ENCODE measurements around the gene ATL2.
"Not testable (repeated sequence)": the region's sequence is repeated elsewhere in the genome, so short reads cannot be mapped to it uniquely, and the experiment has no call there.

Gene ATL2

DNA sequence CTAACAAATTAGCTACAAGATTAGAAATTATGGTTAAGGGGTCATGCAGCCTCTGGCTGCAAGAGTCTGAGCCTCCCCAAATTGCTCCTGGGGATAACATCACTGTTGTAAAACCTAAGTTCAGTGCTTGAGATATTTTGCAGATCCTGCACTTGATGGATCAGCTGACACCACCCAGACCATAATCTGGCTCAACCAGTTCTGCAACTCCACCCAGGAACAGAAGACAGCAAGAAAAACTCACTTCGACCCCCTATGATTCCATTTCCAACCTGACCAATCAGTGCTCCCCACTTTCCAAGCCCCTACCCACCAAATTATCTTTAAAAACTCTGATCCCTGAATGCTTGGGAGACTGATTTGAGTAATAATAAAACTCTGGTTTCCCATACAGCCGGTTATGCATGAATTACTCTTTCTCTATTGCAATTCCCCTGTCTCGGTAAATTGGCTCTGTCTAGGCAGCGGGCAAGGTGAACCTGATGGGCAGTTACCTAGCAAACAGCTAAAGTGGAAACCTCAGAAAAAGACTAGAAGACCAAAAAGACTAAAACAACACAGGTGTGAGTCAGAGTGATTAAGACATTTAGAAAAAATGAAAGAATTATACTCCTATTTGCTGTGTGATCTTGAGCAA is 35.3 kb upstream of the ATL2 start:
- not testable (repeated sequence) for H3K4me3 ChIP-seq (ENCODE audit: insufficient read depth, low read depth, low read length, poor library complexity, severe bottlenecking); H3K27me3 ChIP-seq (replicated peaks; ENCODE audit: control insufficient read depth, insufficient read depth, low read length, poor library complexity, severe bottlenecking); H3K9me3 ChIP-seq (ENCODE audit: control insufficient read depth, low read length); H3K27ac ChIP-seq (ENCODE audit: insufficient read depth, low read length, poor library complexity, severe bottlenecking); H3K36me3 ChIP-seq (ENCODE audit: control insufficient read depth, insufficient read depth, low read length); DNase-seq; H3K4me1 ChIP-seq (ENCODE audit: control insufficient read depth, insufficient read depth, low read length, poor library complexity, severe bottlenecking)

DNA sequence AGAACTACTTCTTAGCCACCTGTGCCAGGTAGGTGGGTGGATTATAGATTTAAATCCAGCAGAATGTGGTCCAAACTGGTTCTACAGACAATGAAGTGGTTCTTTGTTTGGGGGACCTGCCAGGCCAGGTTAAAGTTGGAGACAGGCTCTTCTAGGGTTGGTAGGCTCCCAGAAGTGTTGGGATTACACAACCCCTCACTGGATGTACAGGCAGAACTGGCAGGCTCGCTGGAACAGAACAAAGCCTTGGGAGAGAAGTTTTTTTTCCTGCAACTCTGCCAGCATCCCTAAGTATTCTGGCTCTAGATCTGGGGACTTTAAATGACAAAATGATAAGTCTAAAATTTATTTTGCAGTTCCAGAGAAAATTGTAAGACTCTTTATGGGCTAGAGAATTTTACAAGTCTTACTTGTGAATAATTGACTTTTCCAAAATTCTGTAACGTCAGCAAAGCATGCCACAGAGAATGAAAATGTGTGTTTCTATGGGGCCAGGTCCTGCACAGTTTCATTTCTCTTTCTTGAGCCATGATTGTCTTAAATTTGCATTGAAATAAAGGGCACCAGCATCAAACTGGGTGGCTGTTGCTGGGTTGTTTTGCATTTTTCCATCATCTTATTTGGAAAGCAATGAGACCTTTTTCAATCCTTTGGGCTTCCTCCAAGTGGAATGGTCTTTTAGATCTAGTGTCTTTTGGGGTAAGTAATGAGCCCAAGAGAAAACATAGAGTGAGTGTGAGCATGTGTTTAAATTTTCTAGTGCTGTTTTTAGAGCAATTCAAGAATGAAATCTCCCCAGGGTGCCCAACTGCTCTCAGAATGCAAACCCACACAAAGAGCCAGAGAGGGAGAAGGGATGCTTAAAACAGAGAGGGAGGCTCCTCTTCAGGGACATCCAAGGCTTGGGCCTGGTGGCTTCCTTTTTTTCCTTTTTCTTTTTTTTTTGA is 32.4 kb upstream of the ATL2 start:
- no peak for DNase-seq
- Histone ChIP-seq H3K4me1 (ENCODE audit: control insufficient read depth, insufficient read depth, low read length, poor library complexity, severe bottlenecking) (no peaks in the 10 kb centered on the region), H3K27ac (ENCODE audit: insufficient read depth, low read length, poor library complexity, severe bottlenecking) (no peak overlapping the region), H3K9me3 (ENCODE audit: control insufficient read depth, low read length) (no peaks in the 10 kb centered on the region), H3K36me3 (ENCODE audit: control insufficient read depth, insufficient read depth, low read length) (no peaks in the 10 kb centered on the region), H3K27me3 (replicated peaks; ENCODE audit: control insufficient read depth, insufficient read depth, low read length, poor library complexity, severe bottlenecking) (no peaks in the 10 kb centered on the region), H3K4me3 (ENCODE audit: insufficient read depth, low read depth, low read length, poor library complexity, severe bottlenecking) (no peak overlapping the region)

- Histone ChIP-seq H3K27ac (ENCODE audit: insufficient read depth, low read length, poor library complexity, severe bottlenecking) (no peak overlapping the region), H3K4me1 (ENCODE audit: control insufficient read depth, insufficient read depth, low read length, poor library complexity, severe bottlenecking) (no peaks in the 10 kb centered on the region), H3K36me3 (ENCODE audit: control insufficient read depth, insufficient read depth, low read length) (no peaks in the 10 kb centered on the region), H3K9me3 (ENCODE audit: control insufficient read depth, low read length) (no peaks in the 10 kb centered on the region), H3K27me3 (replicated peaks; ENCODE audit: control insufficient read depth, insufficient read depth, low read length, poor library complexity, severe bottlenecking) (no peaks in the 10 kb centered on the region), H3K4me3 (ENCODE audit: insufficient read depth, low read depth, low read length, poor library complexity, severe bottlenecking) (no peak overlapping the region)
- no peak for DNase-seq
These were observed 30.1 kb upstream of the ATL2 start for GRCh38 chr2:38407111-38407682.

DNA sequence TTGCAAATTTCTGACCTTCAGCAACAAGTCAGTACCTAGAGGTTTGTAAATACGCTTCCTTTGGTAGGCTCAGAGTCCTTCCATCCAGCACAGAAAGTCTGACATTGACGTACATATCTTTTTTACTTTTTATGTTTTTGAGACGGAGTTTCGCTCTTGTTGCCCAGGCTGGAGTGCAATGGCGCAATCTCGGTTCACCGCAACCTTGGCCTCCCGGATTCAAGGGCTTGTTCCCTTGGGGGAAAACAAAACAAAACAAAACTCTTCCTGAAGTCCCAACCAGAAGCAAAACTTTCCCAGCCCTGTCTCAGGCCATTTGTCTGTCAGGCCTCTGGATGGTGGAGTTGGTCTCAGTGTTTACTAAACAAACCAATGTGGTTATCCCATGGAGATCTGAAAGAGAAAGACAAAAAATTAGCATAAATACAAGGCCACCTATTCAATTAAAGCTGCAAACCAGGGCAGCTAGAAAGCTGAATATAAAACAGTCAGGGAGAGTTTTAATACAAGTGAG is 29.6 kb upstream of the ATL2 start:
- Histone ChIP-seq H3K27ac (ENCODE audit: insufficient read depth, low read length, poor library complexity, severe bottlenecking) (no peak overlapping the region), H3K36me3 (ENCODE audit: control insufficient read depth, insufficient read depth, low read length) (no peaks in the 10 kb centered on the region), H3K4me3 (ENCODE audit: insufficient read depth, low read depth, low read length, poor library complexity, severe bottlenecking) (no peak overlapping the region), H3K27me3 (replicated peaks; ENCODE audit: control insufficient read depth, insufficient read depth, low read length, poor library complexity, severe bottlenecking) (no peaks in the 10 kb centered on the region), H3K4me1 (ENCODE audit: control insufficient read depth, insufficient read depth, low read length, poor library complexity, severe bottlenecking) (no peaks in the 10 kb centered on the region), H3K9me3 (ENCODE audit: control insufficient read depth, low read length) (no peaks in the 10 kb centered on the region)
- DNase-seq, result no peak

DNA sequence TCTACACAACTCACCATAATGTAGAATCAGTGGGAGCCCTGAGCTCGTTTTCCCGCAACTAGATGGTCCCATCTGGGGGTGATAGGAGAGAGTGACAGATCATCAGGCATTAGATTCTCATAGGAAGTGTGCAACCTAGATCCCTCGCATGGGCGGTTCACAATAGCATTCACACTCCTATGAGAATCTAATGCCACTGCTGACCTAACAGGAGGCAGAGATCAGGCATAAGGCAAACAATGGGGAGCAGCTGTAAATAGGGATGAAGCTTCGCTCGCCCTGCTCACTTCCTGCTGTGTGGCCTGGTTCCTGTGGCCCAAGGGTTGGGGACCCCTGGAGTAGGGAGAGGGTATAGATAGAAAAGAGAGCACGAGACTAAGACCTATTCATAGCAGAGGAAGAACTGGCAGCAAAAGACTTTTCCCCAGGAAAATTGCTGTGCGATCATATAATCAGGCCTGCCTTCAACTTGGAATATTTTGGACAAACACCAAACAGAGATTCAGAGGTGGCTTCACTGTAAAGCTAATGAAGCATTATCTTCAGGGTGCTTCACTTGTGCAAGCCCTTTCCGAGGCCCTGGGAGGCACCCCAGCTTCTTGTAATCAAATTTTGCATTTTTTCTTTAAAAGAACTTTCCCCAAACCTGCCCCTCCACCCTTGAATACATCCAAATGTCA is 29.0 kb upstream of the ATL2 start:
- H3K27ac ChIP-seq (ENCODE audit: insufficient read depth, low read length, poor library complexity, severe bottlenecking), result no peak overlapping the region
- no peaks in the 10 kb centered on the region for H3K27me3 ChIP-seq (replicated peaks; ENCODE audit: control insufficient read depth, insufficient read depth, low read length, poor library complexity, severe bottlenecking)
- no peak for DNase-seq
- no peak overlapping the region for H3K4me3 ChIP-seq (ENCODE audit: insufficient read depth, low read depth, low read length, poor library complexity, severe bottlenecking)
- no peaks in the 10 kb centered on the region for H3K9me3 ChIP-seq (ENCODE audit: control insufficient read depth, low read length)
- H3K4me1 ChIP-seq (ENCODE audit: control insufficient read depth, insufficient read depth, low read length, poor library complexity, severe bottlenecking), result no peaks in the 10 kb centered on the region
- H3K36me3 ChIP-seq (ENCODE audit: control insufficient read depth, insufficient read depth, low read length), result no peaks in the 10 kb centered on the region

GRCh38 chr2:38400513-38400912 is 23.4 kb upstream of the ATL2 start:
- H3K4me1 ChIP-seq (ENCODE audit: control insufficient read depth, insufficient read depth, low read length, poor library complexity, severe bottlenecking), result no peaks in the 10 kb centered on the region
- H3K4me3 ChIP-seq (ENCODE audit: insufficient read depth, low read depth, low read length, poor library complexity, severe bottlenecking), result no peak overlapping the region
- no peaks in the 10 kb centered on the region for H3K36me3 ChIP-seq (ENCODE audit: control insufficient read depth, insufficient read depth, low read length)
- H3K27me3 ChIP-seq (replicated peaks; ENCODE audit: control insufficient read depth, insufficient read depth, low read length, poor library complexity, severe bottlenecking), result no peaks in the 10 kb centered on the region
- no peak overlapping the region for H3K27ac ChIP-seq (ENCODE audit: insufficient read depth, low read length, poor library complexity, severe bottlenecking)
- no peak for DNase-seq
- H3K9me3 ChIP-seq (ENCODE audit: control insufficient read depth, low read length), result no peaks in the 10 kb centered on the region

DNA sequence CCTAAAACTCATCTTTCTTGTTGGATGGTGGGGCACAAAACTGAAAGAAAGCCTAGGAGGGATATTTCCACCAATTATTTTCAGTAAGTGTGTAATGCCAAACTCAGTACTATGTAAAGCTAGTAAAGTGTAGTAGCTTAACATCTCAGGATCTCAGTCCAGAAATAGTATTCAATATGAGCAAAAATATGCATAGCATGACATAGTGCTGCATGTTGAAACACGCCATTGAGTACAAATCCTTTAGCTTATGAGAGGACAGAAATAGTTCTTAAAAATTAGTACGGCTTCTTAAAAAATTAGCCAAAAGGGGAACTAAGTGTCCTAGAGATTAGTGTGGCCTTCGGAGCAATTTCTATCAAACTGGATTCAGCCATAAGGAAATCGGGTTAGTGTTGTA is 21.7 kb upstream of the ATL2 start:
- Histone ChIP-seq H3K27ac (ENCODE audit: insufficient read depth, low read length, poor library complexity, severe bottlenecking) (no peak overlapping the region), H3K4me1 (ENCODE audit: control insufficient read depth, insufficient read depth, low read length, poor library complexity, severe bottlenecking) (no peaks in the 10 kb centered on the region), H3K4me3 (ENCODE audit: insufficient read depth, low read depth, low read length, poor library complexity, severe bottlenecking) (no peak overlapping the region), H3K36me3 (ENCODE audit: control insufficient read depth, insufficient read depth, low read length) (no peaks in the 10 kb centered on the region), H3K9me3 (ENCODE audit: control insufficient read depth, low read length) (no peaks in the 10 kb centered on the region), H3K27me3 (replicated peaks; ENCODE audit: control insufficient read depth, insufficient read depth, low read length, poor library complexity, severe bottlenecking) (no peaks in the 10 kb centered on the region)
- no peak for DNase-seq

- Histone ChIP-seq H3K27me3 (replicated peaks; ENCODE audit: control insufficient read depth, insufficient read depth, low read length, poor library complexity, severe bottlenecking) (no peaks in the 10 kb centered on the region), H3K27ac (ENCODE audit: insufficient read depth, low read length, poor library complexity, severe bottlenecking) (no peak overlapping the region), H3K9me3 (ENCODE audit: control insufficient read depth, low read length) (no peaks in the 10 kb centered on the region), H3K4me3 (ENCODE audit: insufficient read depth, low read depth, low read length, poor library complexity, severe bottlenecking) (no peak overlapping the region), H3K4me1 (ENCODE audit: control insufficient read depth, insufficient read depth, low read length, poor library complexity, severe bottlenecking) (no peaks in the 10 kb centered on the region), H3K36me3 (ENCODE audit: control insufficient read depth, insufficient read depth, low read length) (no peaks in the 10 kb centered on the region)
- no peak for DNase-seq
These were observed 17.8 kb upstream of the ATL2 start for GRCh38 chr2:38394903-38395341.

DNA sequence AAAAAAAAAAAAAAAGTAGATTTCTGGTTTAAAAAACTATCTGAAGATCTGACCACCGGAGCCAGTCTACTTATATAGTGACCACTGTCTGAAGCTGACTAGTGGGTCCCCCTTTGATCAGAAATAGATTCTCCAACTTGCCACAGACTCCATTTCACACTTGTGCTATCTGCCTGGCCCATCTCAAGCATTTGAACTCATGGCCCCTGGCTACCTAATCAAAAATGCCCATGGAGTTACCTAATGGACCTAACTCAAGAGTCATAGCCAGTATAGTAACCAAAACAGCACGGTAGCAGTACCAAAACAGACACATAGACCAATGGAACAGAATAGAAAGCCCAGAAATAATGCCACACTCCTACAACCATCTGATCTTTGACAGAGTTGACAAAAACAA is 17.0 kb upstream of the ATL2 start:
- no peak for DNase-seq
- Histone ChIP-seq H3K27ac (ENCODE audit: insufficient read depth, low read length, poor library complexity, severe bottlenecking) (no peak overlapping the region), H3K4me3 (ENCODE audit: insufficient read depth, low read depth, low read length, poor library complexity, severe bottlenecking) (no peak overlapping the region), H3K27me3 (replicated peaks; ENCODE audit: control insufficient read depth, insufficient read depth, low read length, poor library complexity, severe bottlenecking) (no peaks in the 10 kb centered on the region), H3K4me1 (ENCODE audit: control insufficient read depth, insufficient read depth, low read length, poor library complexity, severe bottlenecking) (peaks cover 2% of the 10 kb centered on the region), H3K9me3 (ENCODE audit: control insufficient read depth, low read length) (no peaks in the 10 kb centered on the region), H3K36me3 (ENCODE audit: control insufficient read depth, insufficient read depth, low read length) (no peaks in the 10 kb centered on the region)
